Activated naive CD4-positive, alpha-beta T cell treated with anti-CD3 and anti-CD28 coated beads for 36 hours (primary cell): ENCODE results near the gene COX8A. TPM values are rescaled to one million over a fixed set of nuclear protein-coding genes. Genes with fewer than 3 reads are reported as not detected.
"Not testable (repeated sequence)": the region's sequence is repeated elsewhere in the genome, so short reads cannot be mapped to it uniquely, and the experiment has no call there.

Experiments used
- CTCF ChIA-PET: fragments of 350-600 bp; sonication (Branson Sonifier 250); formaldehyde crosslinking; loops from one replicate; lab custom pipeline; 2021; ENCODE audit warnings: antibody characterized with exemption; lab: Charles Lee
- DNase-seq: peaks from one replicate; pipeline ENCODE4 v3.0.0-alpha.2; 2020
- H3K27ac Mint-ChIP-seq: one replicate; pipeline ENCODE4 v1.8.0; 2021; ENCODE audit warnings: mild to moderate bottlenecking, mixed read lengths
- H3K27me3 Mint-ChIP-seq: one replicate; pipeline ENCODE4 v1.8.0; 2021; ENCODE audit warnings: low read depth, mixed read lengths
- H3K36me3 Mint-ChIP-seq: one replicate; pipeline ENCODE4 v1.8.0; 2021; ENCODE audit warnings: low read depth, mixed read lengths
- H3K4me1 Mint-ChIP-seq: one replicate; pipeline ENCODE4 v1.8.0; 2021; ENCODE audit warnings: low read depth, mixed read lengths
- H3K4me3 Mint-ChIP-seq: one replicate; pipeline ENCODE4 v1.8.0; 2021; ENCODE audit warnings: mild to moderate bottlenecking, moderate library complexity, mixed read lengths
- H3K9me3 Mint-ChIP-seq: one replicate; pipeline ENCODE4 v1.8.0; 2021; ENCODE audit warnings: mixed read lengths
- intact Hi-C: fragments of 100-400 bp; cut with micrococcal nuclease; formaldehyde crosslinking; loops from one replicate; pipeline ENCODE4 v1.15.1; 2023
- total RNA-seq, 2 experiments: library from RNA; stranded (reverse); gene quantifications; one replicate each; pipeline ENCODE4 v1.2.3, GENCODE V29; 2021

The COX8A gene
- total RNA-seq, 2 experiments from 2014 or later = 669 to 675 TPM

- no peaks in the 10 kb centered on the region for H3K27me3 Mint-ChIP-seq
- no peak for DNase-seq
- H3K9me3 Mint-ChIP-seq = no peaks in the 10 kb centered on the region
- H3K36me3 Mint-ChIP-seq = peaks cover 2% of the 10 kb centered on the region
- H3K27ac Mint-ChIP-seq = no peak overlapping the region
- no peak overlapping the region for H3K4me3 Mint-ChIP-seq
- intact Hi-C loops = no loop called here
- H3K4me1 Mint-ChIP-seq = peaks cover 7% of the 10 kb centered on the region
- CTCF ChIA-PET = interaction anchor here (0.6 to 5.9 kb wide), 14 partner anchors 10 to 207 kb away, joined by 3 to 82 read pairs (median 4); partner anchors contain the start of genes MARK2, RCOR2 and ZFTA
Measured at GRCh38 chr11:63944987-63945386, 29.4 kb upstream of the COX8A start.

GRCh38 chr11:63945477-63946163 lies 28.8 kb upstream of the COX8A start:
- CTCF ChIA-PET = interaction anchor here (0.6 to 5.9 kb wide), 26 partner anchors 8 to 206 kb away, joined by 3 to 82 read pairs (median 4); partner anchors contain the start of genes COX8A, MARK2, RCOR2 and ZFTA
- Mint-ChIP-seq H3K27ac (no peak overlapping the region), H3K4me3 (no peak overlapping the region), H3K36me3 (peaks cover 2% of the 10 kb centered on the region), H3K9me3 (no peaks in the 10 kb centered on the region), H3K4me1 (peaks cover 3% of the 10 kb centered on the region), H3K27me3 (no peaks in the 10 kb centered on the region)
- intact Hi-C loops = loop anchor here (1.0 kb wide), 1 partner anchor 108 kb away; no protein-coding TSS in a partner anchor
- peak; percentile 65 for DNase-seq

GRCh38 chr11:63951779-63952536 lies 22.5 kb upstream of the COX8A start:
- DNase-seq = peak; percentile 60
- H3K4me3 Mint-ChIP-seq = no peak overlapping the region
- peak overlapping the region; percentile 26 for H3K27ac Mint-ChIP-seq

GRCh38 chr11:63952570-63952969 lies 21.9 kb upstream of the COX8A start:
- no peak for DNase-seq
- Mint-ChIP-seq H3K27me3 (no peaks in the 10 kb centered on the region), H3K36me3 (peaks cover 10% of the 10 kb centered on the region), H3K4me1 (peaks cover 20% of the 10 kb centered on the region), H3K4me3 (no peak overlapping the region), H3K27ac (peak overlapping the region; percentile 26), H3K9me3 (no peaks in the 10 kb centered on the region)
- intact Hi-C loops = no loop called here
- CTCF ChIA-PET = interaction anchor here (0.6 to 2.5 kb wide), 3 partner anchors 115 to 362 kb away, joined by 3 to 22 read pairs (median 3); no protein-coding TSS in a partner anchor

More at GRCh38 chr11:63951779-63952536, 22.5 kb upstream of the COX8A start:
- H3K4me1 Mint-ChIP-seq = peaks cover 20% of the 10 kb centered on the region
- intact Hi-C loops = no loop called here
- peaks cover 10% of the 10 kb centered on the region for H3K36me3 Mint-ChIP-seq
- no peaks in the 10 kb centered on the region for H3K9me3 Mint-ChIP-seq
- no peaks in the 10 kb centered on the region for H3K27me3 Mint-ChIP-seq
- CTCF ChIA-PET = interaction anchor here (0.6 to 2.5 kb wide), 2 partner anchors 115 to 362 kb away, joined by 3 to 22 read pairs; no protein-coding TSS in a partner anchor

GRCh38 chr11:63958008-63958407 lies 16.4 kb upstream of the COX8A start:
- CTCF ChIA-PET = interaction anchor here (0.7 to 1.1 kb wide), 2 partner anchors 11 to 12 kb away, joined by 3 to 4 read pairs; no protein-coding TSS in a partner anchor
- peaks cover 6% of the 10 kb centered on the region for H3K36me3 Mint-ChIP-seq
- H3K27ac Mint-ChIP-seq = no peak overlapping the region
- H3K4me1 Mint-ChIP-seq = peaks cover 3% of the 10 kb centered on the region
- intact Hi-C loops = no loop called here
- H3K4me3 Mint-ChIP-seq = no peak overlapping the region
- H3K9me3 Mint-ChIP-seq = no peaks in the 10 kb centered on the region
- no peaks in the 10 kb centered on the region for H3K27me3 Mint-ChIP-seq
- no peak for DNase-seq

- Mint-ChIP-seq H3K4me3 (no peak overlapping the region), H3K27me3 (no peaks in the 10 kb centered on the region), H3K4me1 (peaks cover 3% of the 10 kb centered on the region), H3K9me3 (no peaks in the 10 kb centered on the region), H3K27ac (no peak overlapping the region), H3K36me3 (no peaks in the 10 kb centered on the region)
- CTCF ChIA-PET = interaction anchor here (0.6 to 1.7 kb wide), 4 partner anchors 16 to 623 kb away, joined by 3 to 8 read pairs (median 4); partner anchors contain the start of gene MARK2
- intact Hi-C loops = no loop called here
- no peak for DNase-seq
Measured at GRCh38 chr11:63961608-63962412, 12.6 kb upstream of the COX8A start.

- intact Hi-C loops, CTCF ChIA-PET, DNase-seq, H3K4me1 Mint-ChIP-seq, H3K9me3 Mint-ChIP-seq, H3K27me3 Mint-ChIP-seq, H3K4me3 Mint-ChIP-seq, H3K36me3 Mint-ChIP-seq, H3K27ac Mint-ChIP-seq: not testable (repeated sequence)
Measured at GRCh38 chr11:63963895-63964294, 10.5 kb upstream of the COX8A start.

- H3K9me3 Mint-ChIP-seq = no peaks in the 10 kb centered on the region
- intact Hi-C loops = no loop called here
- no peak for DNase-seq
- CTCF ChIA-PET = interaction anchor here (1.0 kb wide), 1 partner anchor 184 kb away, joined by 3 read pairs; no protein-coding TSS in a partner anchor
- H3K4me3 Mint-ChIP-seq = no peak overlapping the region
- H3K27me3 Mint-ChIP-seq = no peaks in the 10 kb centered on the region
- H3K4me1 Mint-ChIP-seq = peaks cover 3% of the 10 kb centered on the region
- H3K27ac Mint-ChIP-seq = no peak overlapping the region
- no peaks in the 10 kb centered on the region for H3K36me3 Mint-ChIP-seq
Measured at GRCh38 chr11:63966444-63966843, 8.0 kb upstream of the COX8A start.

- CTCF ChIA-PET = interaction anchor here (1.0 kb wide), 1 partner anchor 25 kb away, joined by 4 read pairs; no protein-coding TSS in a partner anchor
- H3K9me3 Mint-ChIP-seq = no peaks in the 10 kb centered on the region
Measured at GRCh38 chr11:63969461-63969860, 5.0 kb upstream of the COX8A start.

GRCh38 chr11:63970902-63971301 lies 3.5 kb upstream of the COX8A start:
- CTCF ChIA-PET = interaction anchor here (0.9 kb wide), 1 partner anchor 134 kb away, joined by 3 read pairs; no protein-coding TSS in a partner anchor
- Mint-ChIP-seq H3K4me3 (no peak overlapping the region), H3K4me1 (peaks cover 11% of the 10 kb centered on the region), H3K9me3 (no peaks in the 10 kb centered on the region), H3K27ac (no peak overlapping the region), H3K27me3 (no peaks in the 10 kb centered on the region), H3K36me3 (peaks cover 6% of the 10 kb centered on the region)
- intact Hi-C loops = no loop called here
- DNase-seq = no peak

More at GRCh38 chr11:63969461-63969860, 5.0 kb upstream of the COX8A start:
- peaks cover under 1% of the 10 kb centered on the region for H3K36me3 Mint-ChIP-seq
- intact Hi-C loops = no loop called here
- H3K27me3 Mint-ChIP-seq = no peaks in the 10 kb centered on the region
- no peak overlapping the region for H3K27ac Mint-ChIP-seq
- no peak for DNase-seq
- peaks cover 7% of the 10 kb centered on the region for H3K4me1 Mint-ChIP-seq
- no peak overlapping the region for H3K4me3 Mint-ChIP-seq

- CTCF ChIA-PET = interaction anchor here (0.6 to 2.3 kb wide), 3 partner anchors 28 to 211 kb away, joined by 3 to 9 read pairs (median 3); no protein-coding TSS in a partner anchor
- Mint-ChIP-seq H3K4me3 (peak overlapping the region; percentile 95), H3K4me1 (peaks cover 27% of the 10 kb centered on the region), H3K27ac (peak overlapping the region; percentile 98), H3K36me3 (peaks cover 20% of the 10 kb centered on the region)
- not testable (repeated sequence) for DNase-seq, H3K9me3 Mint-ChIP-seq, H3K27me3 Mint-ChIP-seq
- intact Hi-C loops = loop anchor here (1.0 kb wide), 7 partner anchors 12 to 443 kb away; partner anchors contain the start of genes ESRRA and OTUB1
Measured at GRCh38 chr11:63973912-63974258, 535 bp upstream of the COX8A start.
